GM21526 (cell line): ENCODE results near the gene CASP3.
"Not testable (repeated sequence)": the region's sequence is repeated elsewhere in the genome, so short reads cannot be mapped to it uniquely, and the experiment has no call there.

Experiments used
- ATAC-seq: cut with Tn5 transposase; IDR thresholded peaks from one replicate; pipeline ENCODE4 v1.9.1; 2021; ENCODE audit warnings: moderate library complexity; ENCODE audit not compliant: unreplicated experiment, low FRiP score

Gene CASP3

DNA sequence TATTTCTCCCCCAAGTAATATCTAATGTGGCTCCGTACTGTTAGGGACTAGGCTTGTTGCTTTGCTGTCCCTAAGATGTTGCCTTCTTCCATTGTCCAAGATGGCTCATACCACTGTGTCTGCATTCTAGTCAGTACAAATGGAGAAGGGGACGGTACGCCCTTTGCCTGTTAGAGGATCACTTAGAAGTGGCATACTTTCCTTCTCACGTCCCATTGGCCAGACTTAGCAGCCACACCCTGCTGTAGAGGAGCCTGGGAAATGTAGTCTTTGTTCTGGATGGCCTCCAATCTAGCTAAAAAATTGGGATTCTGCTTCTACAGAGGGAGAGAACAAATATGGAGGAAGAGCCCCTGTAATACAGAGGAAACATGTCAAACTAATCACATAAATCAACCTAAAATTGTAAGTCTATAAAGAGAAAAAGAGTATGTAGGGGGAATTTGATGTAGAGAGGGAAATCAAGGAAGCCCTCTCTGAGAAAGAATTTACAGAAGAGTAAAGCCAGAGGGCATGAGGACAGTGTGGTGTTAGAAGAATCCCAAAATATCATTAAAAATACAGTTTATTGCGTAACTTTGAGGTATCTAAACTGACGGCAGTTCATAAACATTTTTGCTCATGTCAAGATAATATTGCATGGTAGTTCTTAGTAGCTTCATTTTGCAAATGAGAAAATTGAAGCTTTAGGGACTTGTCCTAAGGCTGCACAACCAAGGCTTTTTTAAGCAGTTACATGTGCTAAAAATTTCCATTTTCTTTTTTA is 15.4 kb upstream of the CASP3 start:
- ATAC-seq, result no peak

DNA sequence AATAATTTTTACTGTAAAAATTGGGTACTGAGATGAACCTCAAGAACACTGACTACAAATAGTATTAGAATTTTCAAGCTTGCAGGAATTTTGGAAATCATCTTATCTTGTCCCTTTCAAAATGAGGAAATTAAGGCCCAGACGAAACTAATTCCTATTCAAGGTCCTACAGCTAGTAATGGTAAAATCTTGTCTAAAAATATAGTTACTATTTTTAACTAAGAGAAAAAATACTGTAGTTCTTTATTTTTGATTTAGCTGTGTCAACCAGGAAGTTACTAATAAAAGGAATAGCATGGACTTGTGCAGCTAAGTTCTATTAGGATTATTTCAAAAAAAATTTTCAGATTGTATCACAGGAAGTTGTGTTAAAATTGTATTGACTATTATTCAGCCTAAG is 13.0 kb upstream of the CASP3 start:
- ATAC-seq, result no peak

DNA sequence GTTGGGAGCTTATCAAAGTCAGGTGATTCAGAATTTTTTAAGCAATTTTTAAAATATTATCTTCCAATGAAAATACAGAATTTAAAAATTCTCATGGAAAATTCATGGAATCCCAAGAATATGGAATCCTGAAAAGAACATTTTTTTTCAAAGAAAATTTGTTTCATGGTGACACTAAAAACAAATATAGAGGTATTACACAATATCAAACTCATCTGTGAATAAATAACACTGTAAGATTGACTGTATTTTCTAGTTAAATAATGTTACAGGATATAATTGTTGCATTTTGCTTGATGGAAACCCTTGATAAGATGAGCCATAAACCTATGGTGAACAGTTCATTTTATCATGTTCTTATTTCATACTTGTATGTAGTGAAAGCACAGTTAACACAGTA is 11.7 kb upstream of the CASP3 start:
- ATAC-seq, result no peak

DNA sequence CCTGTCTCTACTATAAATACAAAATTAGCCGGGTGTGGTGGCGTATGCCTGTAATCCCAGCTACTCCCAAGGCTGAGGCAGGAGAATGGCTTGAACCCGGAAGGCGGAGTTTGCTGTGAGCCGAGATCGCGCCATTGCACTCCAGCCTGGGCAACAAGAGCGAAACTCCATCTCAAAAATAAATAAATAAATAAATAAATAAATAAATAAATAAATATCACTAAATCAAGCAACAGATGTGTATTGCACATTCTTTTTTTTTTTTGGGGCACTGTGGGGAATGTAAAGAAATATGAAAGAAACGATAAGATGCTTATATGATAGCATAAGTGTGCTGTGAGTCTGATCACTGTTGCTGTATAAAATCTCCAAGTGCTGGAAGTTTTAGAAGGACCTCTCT is 8.6 kb upstream of the CASP3 start:
- ATAC-seq, result not testable (repeated sequence)

DNA sequence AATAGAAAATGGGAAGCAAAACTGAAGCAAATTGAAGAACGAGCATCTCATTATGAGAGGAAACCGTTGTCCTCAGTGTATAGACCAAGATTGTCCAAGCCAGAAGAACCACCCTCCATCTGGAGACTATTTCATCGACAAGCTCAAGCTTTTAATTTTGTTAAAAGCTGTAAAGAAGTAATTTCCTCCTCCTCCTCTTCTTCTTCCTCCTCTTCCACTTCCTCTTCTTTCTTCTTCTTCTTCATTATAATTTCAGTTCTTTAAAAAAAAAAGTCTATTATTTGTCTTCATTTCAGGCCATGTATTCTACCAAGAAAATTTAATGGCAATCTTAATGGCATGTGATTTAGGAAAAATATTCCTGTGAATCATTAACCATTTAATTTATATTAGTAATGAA is 7.9 kb upstream of the CASP3 start:
- no peak for ATAC-seq

DNA sequence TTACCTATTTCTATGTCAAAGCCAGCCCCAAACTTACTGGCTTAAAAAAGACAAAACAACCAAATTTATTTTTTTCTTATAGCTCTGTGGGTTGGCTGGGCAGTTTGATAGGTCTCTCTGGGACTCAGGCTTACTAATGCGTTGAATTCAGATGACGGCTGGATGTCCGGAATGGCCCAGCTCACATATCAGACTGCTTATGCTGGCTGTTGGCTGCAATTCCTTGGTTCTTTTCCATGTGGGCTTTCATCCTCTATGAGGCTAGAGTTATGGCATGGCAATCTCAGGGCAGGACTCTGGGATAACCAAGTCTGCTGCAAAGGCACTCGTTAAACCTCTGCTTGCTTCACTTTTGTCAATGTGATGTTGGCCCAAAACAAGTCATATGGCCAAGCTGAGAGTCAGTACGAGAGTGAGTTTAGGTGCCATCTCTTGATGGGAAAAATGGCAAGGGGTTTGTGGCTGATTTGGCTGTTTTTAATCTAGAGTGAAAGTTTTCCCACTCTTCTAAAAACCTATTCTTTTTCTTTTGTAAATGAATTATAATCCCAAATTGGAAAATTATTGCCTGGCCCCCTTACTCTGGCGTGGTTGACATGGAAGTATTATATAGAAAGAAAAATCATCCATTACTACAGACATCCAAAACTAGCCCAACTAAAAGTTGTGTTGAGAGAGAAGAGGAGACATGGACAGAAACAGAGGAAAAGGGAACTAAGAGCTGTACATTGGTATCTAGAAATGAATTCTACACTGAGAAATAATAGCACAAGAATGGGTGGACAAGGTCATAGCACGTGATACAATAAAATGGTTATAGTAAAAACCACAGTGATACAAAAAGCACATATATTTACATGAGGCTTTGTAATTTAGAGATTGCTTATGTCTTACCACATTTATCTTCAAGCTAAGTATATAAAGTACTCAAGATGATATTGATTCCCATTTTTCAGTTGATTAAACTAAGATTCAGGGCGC is 6.9 kb upstream of the CASP3 start:
- ATAC-seq, result no peak

DNA sequence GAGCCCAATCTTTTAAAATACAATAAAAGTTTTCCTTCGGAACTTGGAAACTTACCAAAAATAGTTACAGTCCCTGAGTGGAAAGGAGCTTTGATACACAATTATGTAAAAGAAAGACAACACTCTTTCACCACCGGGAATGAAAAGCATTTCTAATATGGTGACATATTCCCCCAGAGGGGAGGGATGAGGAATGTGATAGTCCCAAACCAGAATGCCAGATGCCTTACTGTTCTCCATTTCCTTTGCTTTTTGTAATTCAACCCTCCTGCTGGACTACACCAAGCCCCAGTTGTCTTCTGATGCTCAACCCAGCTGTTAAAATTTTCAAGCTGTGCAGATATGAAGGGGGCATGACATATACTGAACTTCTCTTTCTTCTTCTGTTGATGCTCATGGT is 4.4 kb upstream of the CASP3 start:
- ATAC-seq, result no peak

DNA sequence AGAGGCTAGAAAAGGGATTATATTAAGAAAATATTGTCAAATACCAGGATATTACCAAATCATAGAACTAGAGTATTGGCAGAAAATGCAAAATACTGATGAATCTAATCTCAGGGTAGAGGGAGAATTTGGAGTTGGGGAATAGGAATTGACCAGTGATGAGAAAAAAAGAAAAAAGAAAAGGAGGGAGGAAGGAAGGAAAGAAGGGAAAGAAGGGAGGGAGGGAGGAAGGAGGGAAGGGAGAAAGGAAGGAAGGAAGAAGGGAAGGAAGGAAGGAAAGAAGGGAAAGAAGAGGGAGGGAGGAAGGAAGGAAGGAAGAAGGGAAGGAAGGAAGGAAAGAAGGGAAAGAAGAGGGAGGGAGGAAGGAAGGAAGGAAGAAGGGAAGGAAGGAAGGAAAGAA is 3.4 kb upstream of the CASP3 start:
- ATAC-seq, result not testable (repeated sequence)

DNA sequence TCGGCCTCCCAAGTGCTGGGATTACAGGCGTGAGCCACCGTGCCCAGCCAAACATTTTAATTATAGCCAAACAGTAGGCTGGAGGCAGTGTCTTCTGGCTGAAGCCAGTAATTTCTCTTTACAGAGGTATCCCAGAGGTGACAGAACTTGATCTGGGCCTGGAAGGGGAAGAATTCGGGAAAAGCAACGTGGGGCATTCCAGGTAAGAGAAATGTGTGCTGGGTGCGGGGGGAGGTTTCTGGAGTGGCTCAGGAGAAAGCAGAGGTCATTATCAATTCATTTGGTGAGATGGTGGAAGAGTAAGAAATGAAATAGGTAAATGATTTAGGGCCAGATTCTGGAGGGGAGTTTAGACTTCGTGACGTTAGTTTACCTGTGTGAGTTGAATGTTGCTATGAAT is 2.7 kb upstream of the CASP3 start:
- ATAC-seq, result no peak

DNA sequence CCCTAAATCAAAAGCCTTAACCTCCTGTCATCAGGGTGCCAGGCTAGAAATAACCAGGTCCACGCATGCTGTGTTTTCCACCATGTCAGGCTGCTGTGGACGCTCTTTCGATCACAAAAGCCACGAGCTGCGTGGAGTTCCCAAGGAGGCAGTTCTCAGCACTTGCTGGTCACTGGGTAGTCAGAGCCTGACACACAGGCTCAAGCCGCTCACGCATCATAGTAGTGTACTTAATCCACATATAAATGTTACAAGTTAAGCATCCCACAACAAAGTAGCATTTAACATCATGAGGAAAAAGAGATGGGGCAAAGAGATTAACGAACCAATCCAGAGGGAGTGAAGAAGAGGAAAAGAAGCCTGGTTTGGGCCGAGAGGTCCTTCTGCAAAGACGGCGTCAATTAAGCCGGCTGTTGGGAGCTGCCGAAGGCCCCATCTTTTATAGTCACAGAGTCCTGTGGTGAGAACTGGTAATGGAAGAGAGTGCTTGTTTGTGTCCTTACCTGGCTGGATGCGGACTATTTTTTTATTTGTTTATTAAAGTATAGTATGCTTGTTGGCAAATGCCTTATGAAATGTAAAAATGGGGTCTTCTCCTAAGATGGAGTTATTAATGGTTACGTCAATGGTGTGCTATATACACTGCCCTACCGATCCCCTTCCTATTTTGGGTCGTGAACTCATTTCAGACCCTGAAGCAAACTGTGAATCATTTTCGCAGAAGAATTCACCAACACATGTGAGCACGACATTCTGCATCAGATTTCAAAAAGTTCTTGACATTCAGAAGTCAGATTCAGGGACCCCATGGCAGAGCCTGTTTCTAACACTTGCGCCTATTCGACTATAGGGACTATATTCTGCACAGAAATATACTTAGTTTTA is 966 bp upstream of the CASP3 start:
- ATAC-seq, result peak; percentile 12

DNA sequence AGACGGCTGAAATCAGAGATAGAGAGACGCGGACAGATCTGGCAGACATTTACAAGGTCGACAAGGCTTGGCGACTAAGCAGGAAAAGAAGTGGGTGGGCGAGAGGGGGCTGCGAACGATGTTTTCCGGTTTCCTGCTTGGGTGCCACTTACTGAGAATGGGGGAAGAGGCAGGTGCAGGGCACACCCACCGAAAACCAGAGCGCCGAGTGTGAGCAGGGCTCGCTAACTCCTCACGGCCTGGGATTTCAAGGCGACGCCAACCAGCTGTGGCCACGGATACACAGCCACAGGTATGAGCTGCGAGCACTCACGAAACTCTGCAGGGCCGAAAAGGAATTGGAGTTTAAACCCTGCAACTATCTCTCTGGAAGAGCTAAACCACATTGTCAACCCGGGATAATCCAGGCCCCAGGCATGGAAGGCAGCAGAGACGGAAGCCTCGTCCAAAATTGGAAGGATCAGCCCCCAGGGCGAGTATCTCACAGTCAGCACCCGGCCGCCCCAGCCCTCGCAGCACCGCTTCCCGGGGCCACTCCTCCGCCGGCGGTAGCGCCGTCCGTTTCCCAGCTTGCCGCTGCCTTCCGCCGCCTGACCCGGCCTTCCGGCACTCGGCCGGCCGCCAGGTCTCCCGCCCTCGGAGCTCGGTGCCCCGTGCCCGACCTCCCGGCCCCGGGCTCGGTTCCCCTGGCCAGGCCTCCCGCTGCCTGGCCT is 778 bp downstream of the CASP3 start:
- ATAC-seq, result peak; percentile 28

DNA sequence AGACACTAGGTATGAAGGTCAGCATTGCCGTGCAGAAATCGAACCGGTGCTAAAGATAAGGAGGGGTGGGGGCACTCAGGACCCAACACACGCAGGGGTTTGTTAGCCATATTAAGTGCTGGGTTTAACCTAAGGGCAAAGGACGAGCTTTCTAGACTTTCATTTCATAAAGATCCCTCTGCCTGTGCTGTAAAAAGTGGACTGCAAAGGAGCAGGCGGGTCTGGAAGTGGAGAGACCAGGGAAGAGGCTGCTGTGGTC is 1.3 kb downstream of the CASP3 start:
- ATAC-seq, result no peak

DNA sequence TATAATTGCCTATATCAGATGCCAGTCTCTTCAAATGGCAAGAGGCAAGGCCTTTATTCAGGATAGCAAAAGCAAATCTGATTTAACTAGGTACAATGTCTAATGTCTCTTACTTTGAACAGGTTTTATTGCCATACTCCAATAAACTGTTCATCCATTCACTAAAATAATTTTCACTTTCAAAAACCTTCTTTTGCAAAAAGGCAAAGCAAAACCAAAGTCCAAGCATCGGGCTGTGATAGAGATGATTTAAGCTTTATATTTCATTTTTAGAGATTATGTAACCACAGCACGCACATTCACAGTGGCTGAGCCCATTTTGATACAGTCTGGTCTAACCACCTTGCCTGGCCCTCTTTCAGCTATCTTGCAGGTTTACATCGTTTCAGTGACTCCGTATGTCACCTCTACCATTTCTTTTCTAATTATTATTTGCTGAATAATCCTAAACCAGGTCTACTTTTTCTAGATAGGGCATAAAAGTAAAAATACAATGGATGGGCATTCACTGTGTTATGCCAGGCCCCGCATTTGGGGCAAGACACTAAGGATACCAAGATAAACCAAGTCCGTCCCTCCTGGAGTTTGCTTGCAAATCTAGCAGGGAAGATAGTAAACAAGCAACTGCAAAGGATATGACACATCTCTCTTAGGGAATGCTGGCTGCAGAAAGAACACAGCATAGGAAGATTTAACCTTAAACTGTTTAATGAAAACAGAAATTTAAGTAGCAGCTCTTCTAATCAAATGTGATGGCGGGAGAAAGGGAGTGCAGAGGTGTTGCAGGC is 1.8 kb downstream of the CASP3 start:
- no peak for ATAC-seq

DNA sequence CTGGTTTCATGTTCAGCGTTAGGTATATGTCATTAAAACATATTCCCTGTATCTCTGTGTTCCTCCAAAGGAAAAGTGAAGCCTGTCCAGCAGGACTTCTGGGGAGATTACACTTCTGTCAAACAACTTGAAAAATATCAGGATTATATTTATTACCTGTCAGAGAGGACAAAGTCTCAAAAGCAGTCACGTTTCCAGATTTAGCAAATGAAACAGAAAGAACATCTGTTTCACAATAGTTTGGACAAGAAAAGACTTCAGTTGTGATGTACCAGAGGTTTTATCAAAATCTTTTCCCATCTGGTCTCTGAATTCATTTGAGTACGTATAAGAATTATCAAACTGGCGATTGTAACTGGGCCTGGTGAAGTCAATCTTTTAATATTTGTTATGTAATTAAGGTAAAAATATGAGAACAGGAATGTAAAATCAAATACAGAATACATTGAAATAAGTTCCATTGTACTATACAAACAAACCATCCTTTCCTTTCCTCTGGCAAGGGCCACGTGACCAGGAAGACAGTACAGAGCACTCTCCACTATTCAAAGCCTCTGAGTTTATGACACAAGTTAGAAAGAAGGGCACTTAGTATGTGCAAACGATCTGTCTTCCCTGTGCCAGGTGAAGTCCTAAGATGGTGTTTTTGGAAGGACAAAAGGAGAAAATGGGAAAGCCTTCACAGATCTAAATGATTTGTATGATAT is 3.2 kb downstream of the CASP3 start:
- ATAC-seq, result no peak

DNA sequence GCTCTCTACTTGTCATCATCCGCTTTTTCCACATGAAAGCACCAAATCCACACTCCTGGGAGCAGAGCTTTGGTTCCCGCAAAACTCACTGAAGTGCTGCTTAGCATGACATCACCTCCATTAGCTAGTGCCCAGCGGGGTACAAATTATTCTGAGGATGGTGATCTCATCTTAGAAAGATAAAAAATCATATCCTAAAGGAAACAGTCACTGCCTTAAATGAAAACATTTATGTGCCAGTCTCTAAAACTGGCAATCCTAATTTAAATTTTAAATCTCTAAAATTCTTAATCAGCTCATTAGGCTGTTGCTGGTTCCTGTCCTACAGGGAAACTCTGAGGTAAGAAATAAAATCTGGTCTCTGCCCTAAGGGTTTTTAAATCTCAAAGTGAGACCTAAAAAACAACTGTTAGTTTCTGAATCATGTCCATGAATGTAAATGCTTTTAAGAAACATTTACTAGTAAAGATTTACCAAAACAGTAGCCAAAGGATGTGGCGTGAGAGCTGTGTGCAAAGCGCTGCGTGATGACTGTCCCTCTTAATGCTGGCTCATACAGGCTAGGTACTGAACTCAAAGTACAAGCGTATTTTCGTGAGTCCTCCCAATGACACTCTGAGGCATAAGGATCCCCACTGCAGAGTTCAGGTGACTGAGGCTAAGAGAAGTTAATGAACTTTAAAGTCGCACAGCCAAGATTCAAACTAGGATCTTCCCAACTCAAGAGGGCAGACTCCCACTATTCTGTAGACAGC is 4.5 kb downstream of the CASP3 start:
- ATAC-seq, result no peak

DNA sequence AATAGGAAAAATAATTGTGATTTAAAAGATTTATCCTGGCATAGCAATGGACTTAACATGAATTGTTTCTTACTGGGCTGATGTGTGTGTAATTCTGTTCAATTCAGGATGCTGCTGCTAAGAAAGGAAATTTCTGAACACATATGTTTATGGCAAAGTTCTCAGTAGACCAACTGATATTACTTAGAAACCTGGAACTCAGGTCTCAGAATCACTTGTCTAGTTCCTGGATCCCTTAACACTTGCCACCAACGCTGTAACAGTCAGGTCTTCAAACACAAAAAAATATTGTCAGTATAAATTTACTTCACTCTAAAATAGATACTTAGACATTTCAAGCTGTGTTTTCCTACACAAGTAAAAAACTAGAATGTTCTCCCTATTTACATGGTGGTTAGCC is 5.5 kb downstream of the CASP3 start:
- ATAC-seq, result no peak

DNA sequence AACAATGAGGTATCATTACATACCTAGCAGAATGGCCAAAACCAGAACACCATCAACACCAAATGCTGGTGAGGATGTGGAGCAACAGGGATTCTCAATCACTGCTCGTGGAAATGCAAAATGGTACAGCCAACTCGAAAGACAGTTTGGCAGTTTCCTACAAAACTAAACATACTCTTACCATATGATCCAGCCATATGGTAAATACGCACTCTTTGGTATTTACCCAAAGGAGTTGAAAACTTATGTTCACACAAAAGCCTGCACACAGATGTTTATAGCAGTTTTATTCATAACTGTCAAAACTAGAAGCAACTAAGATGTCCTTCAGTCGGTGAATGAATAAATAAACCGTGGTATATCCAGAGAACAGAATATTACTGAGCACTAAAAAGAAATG is 7.8 kb downstream of the CASP3 start:
- no peak for ATAC-seq

DNA sequence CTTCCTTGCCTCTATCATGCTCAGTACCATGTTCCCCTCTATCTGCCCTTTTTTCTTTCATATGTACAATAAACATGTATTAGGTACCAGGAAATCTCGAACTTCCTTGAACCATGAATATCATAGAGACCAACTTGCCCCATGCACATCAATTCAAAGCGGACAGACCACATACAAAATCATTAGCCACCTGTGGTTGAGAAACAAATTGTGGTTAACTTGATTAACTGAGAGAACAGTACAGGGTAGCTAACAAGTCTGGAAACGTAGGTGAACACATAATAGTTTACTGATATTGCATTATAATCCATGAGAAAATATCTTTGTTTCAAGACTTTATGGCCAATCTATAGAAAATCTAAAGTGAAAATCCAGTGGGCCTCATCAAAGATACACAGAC is 8.2 kb downstream of the CASP3 start:
- ATAC-seq, result no peak
